NCI-H460 (cell line): ENCODE results near the gene NEIL1. TPM values are rescaled to one million over a fixed set of nuclear protein-coding genes. Genes with fewer than 3 reads are reported as not detected.
"Not testable (repeated sequence)": the region's sequence is repeated elsewhere in the genome, so short reads cannot be mapped to it uniquely, and the experiment has no call there.

Experiments
- DNase-seq: peaks from one replicate; pipeline ENCODE4 v3.0.0-alpha.2; 2016; ENCODE audit warnings: low read depth; ENCODE audit errors: extremely low read depth
- total RNA-seq: library from RNA; depleted of rRNA; stranded (reverse); fragments of >200 nt; shearing (Covaris generic); gene quantifications from 2 replicates; pipeline ENCODE4 v1.2.3, GENCODE V29; 2014; rRNA removed

Gene NEIL1
- total RNA-seq, 1 experiment from 2014 or later = 3.7 TPM

DNA sequence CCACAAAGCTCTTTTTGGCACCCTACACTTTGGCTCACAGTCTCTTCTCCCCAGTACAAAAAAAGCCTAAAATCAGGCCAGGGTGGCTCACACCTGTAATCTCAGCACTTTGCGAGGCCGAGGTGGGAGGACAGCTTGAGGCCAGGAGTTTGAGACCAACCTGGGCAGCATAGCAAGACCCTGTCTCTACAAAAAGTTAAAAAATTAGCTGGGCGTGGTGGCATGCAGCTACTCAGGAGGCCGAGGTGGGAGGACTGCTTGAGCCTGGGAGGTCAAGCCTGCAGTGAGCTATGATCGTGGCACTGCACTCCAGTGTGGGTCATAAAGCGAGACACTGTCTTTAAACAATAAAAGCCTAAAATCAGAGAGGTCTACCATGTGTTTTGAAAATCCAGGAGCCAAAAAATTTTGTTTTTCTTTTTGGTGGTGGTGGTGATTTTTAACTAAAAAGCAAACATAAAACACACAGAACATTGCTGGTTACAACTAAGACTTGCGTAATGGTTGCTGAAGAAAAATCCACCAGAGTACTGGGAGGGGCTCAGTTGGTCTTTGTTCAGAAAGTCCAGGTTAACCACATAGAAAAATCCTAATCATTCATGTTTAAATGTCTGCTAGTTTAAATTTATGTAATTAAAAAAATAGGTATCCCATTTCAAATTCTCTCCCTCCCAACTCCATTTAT is 23.2 kb downstream of the NEIL1 start:
- no peak for DNase-seq

DNA sequence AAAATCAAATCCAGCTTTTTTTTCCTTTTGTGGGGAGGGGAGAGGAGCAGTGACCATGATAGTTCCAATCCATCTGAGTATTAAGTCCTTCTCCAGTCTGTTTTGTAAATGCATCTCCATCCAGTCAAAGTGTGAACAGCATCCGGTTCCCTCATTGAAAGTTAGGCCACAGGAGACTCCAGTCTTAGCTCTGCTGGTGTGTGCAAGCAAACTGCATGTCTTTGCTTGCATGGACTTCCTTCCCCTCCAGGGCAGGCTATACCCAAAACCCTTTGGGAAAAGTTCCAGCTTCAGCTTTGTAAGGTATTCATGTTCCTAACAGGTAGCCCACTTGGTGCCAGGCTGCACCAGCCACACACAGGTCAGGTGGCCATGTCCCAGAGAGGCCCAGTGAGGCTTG is 24.6 kb downstream of the NEIL1 start:
- no peak for DNase-seq

DNA sequence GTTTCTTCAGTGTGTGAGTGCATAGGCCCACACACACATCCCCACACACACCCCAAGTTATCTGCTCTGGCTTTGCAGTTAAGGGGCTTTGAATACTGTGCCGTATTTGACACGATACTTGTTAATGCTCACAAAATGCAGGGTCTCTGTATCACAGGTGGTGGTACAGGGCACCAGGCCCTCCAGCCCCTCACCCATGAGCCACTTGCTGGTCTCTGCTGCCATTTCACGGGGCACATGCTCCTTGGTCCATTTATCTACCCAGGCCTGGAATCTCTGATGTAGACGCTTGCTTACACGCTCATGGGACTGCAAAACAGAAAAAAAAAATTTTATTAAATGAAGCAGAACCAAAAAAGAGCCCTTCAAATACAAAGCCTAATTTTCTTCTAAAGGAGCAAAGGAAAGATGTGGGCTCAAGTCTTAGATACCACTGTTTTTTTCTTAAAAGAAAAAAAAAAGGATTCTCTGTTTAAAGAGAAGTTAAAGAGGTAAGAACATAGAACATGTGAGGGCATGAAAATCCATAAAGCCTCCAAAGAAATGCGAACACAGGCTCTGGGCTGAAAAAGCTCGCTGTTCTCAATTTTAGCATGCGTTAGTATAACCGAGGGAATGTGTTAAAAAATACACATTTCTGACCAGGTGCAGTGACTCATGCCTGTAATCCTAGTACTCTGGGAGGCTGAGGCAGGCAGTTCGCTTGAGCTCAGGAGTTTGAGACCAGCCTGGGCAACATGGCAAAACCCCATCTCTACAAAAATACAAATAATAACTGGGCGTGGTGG is 25.3 kb downstream of the NEIL1 start:
- DNase-seq = no peak

DNA sequence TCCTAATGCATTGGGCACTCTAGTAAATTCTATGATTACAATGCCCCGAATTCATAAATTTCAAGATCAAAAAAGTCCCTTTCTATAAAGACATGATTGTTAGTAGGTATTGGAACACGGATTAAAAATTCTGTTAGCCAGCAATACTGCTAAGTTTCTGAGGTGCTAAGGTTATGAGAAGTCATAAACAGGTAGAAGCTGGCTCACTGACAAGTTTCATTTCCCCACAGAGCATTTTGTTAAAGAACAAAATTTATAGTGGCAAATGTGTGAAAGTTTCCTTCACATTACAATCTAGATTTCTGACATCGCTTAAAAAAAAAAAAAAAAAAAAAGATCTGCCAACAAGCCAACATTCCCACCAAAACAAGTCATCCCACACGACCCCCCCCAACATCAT is 33.9 kb downstream of the NEIL1 start:
- no peak for DNase-seq

DNA sequence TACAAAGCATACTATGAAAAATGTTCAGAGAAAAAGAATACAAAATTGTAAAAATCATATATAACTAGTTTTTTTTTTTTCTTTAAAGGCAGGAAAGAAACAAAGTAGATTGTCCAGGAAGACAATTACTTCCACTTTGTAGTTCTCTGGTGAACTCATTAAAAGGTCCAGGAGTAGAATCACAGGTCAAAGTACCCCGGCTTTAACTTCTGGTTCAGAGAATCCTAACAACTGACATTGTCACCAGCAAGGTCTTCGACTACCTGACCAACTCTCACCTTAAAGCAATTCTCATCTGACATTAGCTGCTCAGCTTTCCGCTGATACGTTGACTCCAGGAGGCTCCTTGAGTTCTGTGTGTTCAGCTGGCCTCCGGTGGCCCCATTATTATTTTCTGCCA is 37.1 kb downstream of the NEIL1 start:
- DNase-seq = not testable (repeated sequence)

DNA sequence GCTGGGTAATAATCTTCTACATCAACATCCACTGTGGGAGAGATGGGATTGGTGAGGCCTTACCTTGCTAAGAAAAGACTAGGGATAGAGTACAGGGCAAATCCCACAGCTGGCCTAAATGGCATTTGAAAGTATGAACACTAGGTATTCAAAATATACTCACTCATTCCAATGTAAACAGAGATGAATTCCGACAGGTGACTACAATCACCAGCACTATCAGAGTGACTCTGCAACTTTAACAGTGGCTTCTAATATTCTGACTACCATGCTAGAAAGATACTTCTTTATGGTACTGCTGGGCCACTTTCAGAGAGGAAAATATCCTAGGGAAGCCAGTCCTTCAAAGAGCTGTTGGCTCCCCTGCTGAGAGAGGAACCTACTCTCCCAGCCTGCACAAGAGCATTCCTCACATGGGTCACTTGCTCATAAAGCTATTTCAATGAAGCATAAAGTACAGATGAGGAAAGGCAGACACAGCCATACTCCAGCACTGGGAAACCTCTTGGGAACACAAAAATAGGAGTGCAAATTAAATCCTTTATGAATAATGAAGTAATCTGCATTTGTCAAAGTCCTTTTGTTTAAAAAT is 43.0 kb downstream of the NEIL1 start:
- peak; percentile 8 for DNase-seq

DNA sequence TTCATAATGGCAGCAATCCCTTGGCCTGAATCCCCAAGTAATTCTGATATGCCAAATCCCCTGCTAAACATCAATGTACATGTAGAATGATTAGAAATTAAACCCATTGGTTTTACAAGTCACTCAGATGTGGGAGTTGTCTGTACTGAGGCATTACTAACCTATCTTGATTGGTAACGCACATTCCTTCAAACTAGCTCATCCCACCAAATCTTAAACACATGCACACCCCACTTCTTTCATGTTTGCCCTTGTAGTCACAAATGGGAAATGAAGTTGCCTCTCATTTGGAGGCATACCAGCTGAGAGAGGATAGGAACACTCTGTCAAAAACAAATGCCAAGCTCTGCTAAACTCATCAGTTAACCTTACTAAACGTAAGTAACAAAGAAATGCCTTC is 50.7 kb downstream of the NEIL1 start:
- no peak for DNase-seq

DNA sequence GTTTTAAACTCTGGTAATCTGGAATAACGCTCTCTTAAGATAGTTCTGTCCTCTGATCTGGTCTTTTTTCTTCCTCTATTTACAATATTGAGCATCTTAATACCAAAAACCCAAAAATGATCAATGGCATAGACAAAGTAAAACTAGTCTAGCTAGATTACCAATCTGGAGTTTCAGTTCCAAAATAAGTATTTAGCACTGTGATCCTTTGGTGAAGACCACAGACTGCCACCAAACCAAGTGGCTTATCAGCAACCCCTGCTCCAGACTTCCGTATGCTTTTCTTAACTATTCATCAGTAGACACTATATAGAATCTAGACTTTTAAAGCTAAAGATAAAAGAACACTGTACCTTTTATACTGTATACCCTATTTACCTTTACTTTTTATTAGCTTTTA is 57.1 kb downstream of the NEIL1 start:
- no peak for DNase-seq

Other genes with a start within 250 kb of the NEIL1 start
- 5.9 and 7.0 TPM in 2 replicates for gene C15orf39, start 145.2 kb upstream of the NEIL1 start, total RNA-seq
- gene GOLGA6C, start 88.7 kb upstream of the NEIL1 start, total RNA-seq = not detected in 2 replicates
- gene GOLGA6D, start 64.2 kb upstream of the NEIL1 start, total RNA-seq = not detected in 2 replicates
- 43.4 and 50.5 TPM in 2 replicates for gene COMMD4, start 11.0 kb upstream of the NEIL1 start, total RNA-seq
- 53.9 and 87.7 TPM in 2 replicates for gene MAN2C1, start 21.6 kb downstream of the NEIL1 start, total RNA-seq
- 21.1 and 25.8 TPM in 2 replicates for gene SIN3A, start 104.7 kb downstream of the NEIL1 start, total RNA-seq
- 26.0 and 29.5 TPM in 2 replicates for gene PTPN9, start 232.3 kb downstream of the NEIL1 start, total RNA-seq